GM21381 (cell line): ENCODE results near the gene AFDN.

ENCODE experiments used
- ATAC-seq: cut with Tn5 transposase; IDR thresholded peaks from one replicate; pipeline ENCODE4 v1.9.1; 2021; ENCODE audit warnings: mild to moderate bottlenecking, moderate library complexity; ENCODE audit not compliant: unreplicated experiment

Gene AFDN

GRCh38 chr6:167794161-167795157 is 32.3 kb upstream of the AFDN start:
- ATAC-seq, result no peak

- ATAC-seq, result no peak
Observed at GRCh38 chr6:167795321-167795811, 31.3 kb upstream of the AFDN start.

DNA sequence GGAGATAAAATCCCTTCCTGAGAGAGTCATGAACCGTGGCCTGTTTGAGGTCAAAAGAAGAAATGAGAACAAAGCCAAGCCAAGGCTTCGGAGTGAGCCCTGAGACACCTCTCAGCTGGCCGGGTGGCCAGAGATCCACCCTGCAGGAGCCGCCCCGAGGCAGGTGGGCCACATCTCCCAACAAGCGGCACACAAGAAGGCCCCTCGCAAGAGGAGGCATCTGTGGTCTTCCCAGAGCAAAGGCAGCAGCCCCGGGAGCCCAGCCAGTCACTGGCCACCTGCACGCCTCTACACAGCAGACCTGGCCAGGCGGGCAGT is 30.9 kb upstream of the AFDN start:
- ATAC-seq, result no peak

- no peak for ATAC-seq
Observed at GRCh38 chr6:167796192-167796981, 30.3 kb upstream of the AFDN start.

- no peak for ATAC-seq
Observed at GRCh38 chr6:167797011-167797471, 29.7 kb upstream of the AFDN start.

- no peak for ATAC-seq
Observed at GRCh38 chr6:167797476-167798265, 29.0 kb upstream of the AFDN start.

DNA sequence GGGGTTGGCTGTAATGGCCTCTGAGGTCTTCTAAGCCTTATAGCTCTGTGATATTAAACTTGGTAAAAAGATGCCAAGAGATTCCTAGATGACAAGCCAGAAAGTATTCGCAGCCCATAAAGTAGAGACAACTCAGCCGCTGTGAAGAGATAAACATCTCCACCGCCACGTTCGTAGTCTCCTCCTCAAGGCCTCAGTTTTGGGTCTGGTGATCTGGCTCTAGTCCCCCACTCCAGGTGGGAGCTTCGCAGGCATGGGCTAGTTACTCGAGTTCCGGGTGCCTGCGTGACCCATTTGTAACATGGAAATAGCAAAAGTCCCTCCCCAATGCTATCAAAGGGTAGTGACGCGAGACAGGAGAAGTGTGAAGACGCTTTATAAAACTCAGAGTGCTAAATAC is 28.3 kb upstream of the AFDN start:
- ATAC-seq, result no peak

DNA sequence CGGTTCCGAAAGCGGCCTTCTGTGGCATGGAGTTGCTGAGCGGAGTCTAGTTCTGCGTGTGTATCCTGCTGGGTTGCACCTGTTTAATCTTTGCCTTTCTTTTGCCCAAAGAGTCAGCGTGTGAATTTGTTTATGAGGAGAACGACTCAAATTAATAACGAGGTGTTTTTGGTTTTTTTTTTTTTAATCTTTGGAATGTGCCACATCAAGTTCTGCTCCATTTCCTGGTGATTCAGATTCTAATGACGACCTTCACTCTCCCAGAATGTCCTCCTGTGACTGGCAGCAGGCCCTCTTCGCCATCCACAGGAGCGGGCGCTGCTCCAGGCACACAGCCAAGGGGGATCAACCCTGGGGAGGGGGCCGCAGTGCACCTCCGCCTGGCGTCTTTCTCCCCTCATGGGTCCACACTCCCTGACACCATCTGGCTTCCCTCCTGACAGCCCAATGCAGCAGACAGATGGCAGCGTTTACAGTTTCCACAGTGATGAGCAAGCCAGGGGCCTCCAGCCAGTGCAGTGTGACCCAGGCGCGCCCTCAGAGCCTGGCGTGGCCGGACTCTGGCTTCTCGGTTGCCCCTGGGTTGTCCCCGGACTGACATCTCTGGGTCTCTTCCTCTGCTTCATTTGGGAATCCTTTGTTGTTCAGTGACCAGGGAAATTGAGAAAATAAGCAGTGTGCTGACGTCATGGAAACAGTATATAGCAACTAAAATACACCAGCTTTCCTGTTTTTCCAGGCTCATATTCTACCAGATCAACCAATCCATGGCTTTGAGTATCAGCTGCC is 27.5 kb upstream of the AFDN start:
- ATAC-seq, result no peak

- ATAC-seq, result no peak
Observed at GRCh38 chr6:167800549-167800948, 26.2 kb upstream of the AFDN start.

GRCh38 chr6:167801263-167801662 is 25.4 kb upstream of the AFDN start:
- no peak for ATAC-seq

DNA sequence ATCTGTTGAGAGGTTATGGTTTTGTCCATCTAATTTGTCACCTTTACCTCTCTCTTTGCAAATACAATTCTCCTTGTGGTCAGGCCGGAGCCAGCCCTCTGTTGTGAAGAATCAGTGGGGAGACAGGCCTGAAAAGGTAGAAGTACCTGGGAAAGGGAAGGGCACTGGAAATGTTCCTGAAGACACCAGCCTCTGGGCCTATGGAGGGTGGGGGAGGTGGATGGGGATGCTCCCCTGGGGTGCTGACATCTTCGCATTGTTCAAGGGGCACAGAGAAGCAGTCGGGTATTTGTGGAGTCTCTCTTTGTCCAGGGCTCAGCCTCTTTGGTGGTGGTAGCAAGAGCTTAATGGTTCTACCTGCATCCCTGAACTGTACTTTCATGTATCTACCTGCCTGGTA is 24.4 kb upstream of the AFDN start:
- ATAC-seq, result no peak

- ATAC-seq, result no peak
Observed at GRCh38 chr6:167803816-167804215, 22.9 kb upstream of the AFDN start.

GRCh38 chr6:167804281-167805013 is 22.3 kb upstream of the AFDN start:
- no peak for ATAC-seq

GRCh38 chr6:167805349-167806060 is 21.2 kb upstream of the AFDN start:
- ATAC-seq, result no peak

DNA sequence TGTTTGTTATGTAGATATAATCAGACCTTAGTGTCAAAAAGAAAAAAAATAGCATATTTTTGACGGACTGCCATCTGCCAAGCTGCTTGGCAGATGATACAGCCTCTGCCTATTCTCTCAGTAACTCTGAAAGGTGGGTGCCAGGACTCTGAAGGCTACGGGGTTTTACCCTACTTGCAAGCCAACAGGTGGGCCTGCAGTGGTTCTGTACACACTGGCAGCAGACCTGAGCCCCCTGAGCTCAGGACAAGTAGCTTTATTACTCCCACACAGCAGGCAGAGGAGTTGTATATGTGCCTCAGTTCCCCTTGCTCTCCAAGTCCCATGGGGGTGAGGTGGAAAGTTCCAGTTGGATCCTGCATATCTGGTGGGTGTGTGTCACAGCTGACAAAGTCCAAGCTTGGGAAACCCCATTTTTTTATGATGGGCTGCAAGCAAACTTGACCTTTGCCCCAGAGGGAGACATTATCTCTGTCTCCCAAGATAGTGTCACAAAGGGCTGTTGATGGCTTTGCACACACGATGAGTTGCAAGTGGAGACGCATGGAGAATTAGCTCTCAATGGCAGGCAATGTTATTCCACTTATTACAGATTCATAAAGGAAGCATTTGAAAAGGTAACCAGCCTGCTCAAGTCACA is 20.5 kb upstream of the AFDN start:
- no peak for ATAC-seq

- no peak for ATAC-seq
Observed at GRCh38 chr6:167807200-167807599, 19.5 kb upstream of the AFDN start.

DNA sequence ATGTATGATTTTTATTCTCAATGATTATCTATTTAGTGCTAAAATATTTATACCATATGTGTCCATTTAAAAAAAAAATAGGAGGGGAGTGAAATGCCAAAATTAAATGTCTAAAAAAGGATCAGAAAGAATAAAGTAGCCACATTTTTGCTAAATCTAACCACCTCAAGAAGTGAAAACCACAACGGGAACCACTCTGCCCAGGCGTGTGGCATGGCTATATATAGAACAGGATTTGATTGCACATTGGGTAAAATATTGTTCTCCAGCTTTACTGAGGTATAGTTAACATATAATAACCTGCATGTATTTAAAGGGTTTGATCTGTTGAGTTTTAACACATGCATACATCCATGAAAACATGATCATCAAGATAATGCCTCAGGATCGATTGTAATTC is 19.0 kb upstream of the AFDN start:
- no peak for ATAC-seq

GRCh38 chr6:167811040-167811439 is 15.7 kb upstream of the AFDN start:
- ATAC-seq, result no peak
